Suprapubic skin (tissue), 4 donors: ENCODE results near the gene ALDH1A1.

Source experiments
- EP300 ChIP-seq: sonication (generic); formaldehyde crosslinking; IDR thresholded peaks from one replicate; pipeline ENCODE4 v1.6.1; 2017; ENCODE audit warnings: antibody characterized with exemption
- POLR2A ChIP-seq, 2 donors: fragments of 450-650 bp; IDR thresholded peaks; one replicate each; pipeline ENCODE4 v1.6.1; 2017; ENCODE audit warnings: antibody characterized with exemption in 2 of 2, mild to moderate bottlenecking in 2 of 2, moderate library complexity in 2 of 2
- POLR2AphosphoS5 ChIP-seq, 3 donors: sonication (generic); formaldehyde crosslinking; IDR thresholded peaks; one replicate each; pipeline ENCODE4 v1.6.1; 2017; ENCODE audit warnings: antibody characterized with exemption in 3 of 3
- TF ChIP-seq, protein P1 (sequence below), 2 donors: fragments of 200-600 bp in 1 of 2; fragments of 450-650 bp in 1 of 2; sonication (generic) in 1 of 2; IDR thresholded peaks; one replicate each; pipeline ENCODE4 v1.5.1; 2016 to 2019; ENCODE audit warnings: antibody characterized with exemption in 2 of 2, mild to moderate bottlenecking in 1 of 2, moderate library complexity in 1 of 2

GRCh38 chr9:72949244-72949582, 3.6 kb downstream of the ALDH1A1 start:
- TF ChIP-seq, protein P1, sequence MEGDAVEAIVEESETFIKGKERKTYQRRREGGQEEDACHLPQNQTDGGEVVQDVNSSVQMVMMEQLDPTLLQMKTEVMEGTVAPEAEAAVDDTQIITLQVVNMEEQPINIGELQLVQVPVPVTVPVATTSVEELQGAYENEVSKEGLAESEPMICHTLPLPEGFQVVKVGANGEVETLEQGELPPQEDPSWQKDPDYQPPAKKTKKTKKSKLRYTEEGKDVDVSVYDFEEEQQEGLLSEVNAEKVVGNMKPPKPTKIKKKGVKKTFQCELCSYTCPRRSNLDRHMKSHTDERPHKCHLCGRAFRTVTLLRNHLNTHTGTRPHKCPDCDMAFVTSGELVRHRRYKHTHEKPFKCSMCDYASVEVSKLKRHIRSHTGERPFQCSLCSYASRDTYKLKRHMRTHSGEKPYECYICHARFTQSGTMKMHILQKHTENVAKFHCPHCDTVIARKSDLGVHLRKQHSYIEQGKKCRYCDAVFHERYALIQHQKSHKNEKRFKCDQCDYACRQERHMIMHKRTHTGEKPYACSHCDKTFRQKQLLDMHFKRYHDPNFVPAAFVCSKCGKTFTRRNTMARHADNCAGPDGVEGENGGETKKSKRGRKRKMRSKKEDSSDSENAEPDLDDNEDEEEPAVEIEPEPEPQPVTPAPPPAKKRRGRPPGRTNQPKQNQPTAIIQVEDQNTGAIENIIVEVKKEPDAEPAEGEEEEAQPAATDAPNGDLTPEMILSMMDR (IDR thresholded peaks at IDR 0.05), result no peak
- TF ChIP-seq POLR2A (IDR thresholded peaks at IDR 0.05) (no peak), POLR2AphosphoS5 (IDR thresholded peaks at IDR 0.05) (no peak), EP300 (no peak)
